IMR-90 (cell line): ENCODE measurements around the gene RHBDD1. TPM values are rescaled to one million over a fixed set of nuclear protein-coding genes. Genes with fewer than 3 reads are reported as not detected.

Source experiments
- ATAC-seq: fragments of 200-7000 bp; cut with Tn5 transposase; 2 replicates; pipeline ENCODE4 v1.9.1; 2020; ENCODE audit warnings: low read depth, mild to moderate bottlenecking, moderate library complexity
- BruUV-seq: library from RNA; stranded (reverse); fragments of 400-500 nt; replicated peaks from 2 replicates; lab custom pipeline; 2021; lab: Mats Ljungman, UMichigan
- CTCF ChIA-PET: fragments of 300-600 bp; formaldehyde crosslinking; extraction: SDS; loops from one replicate; lab custom pipeline; 2021; ENCODE audit warnings: antibody characterized with exemption; lab: Yijun Ruan, JAX
- POLR2A ChIA-PET: fragments of 300-600 bp; sonication (Branson Sonifier 250); formaldehyde crosslinking; loops from one replicate; lab custom pipeline; 2022; ENCODE audit warnings: antibody characterized with exemption; ENCODE audit not compliant: unreplicated experiment; lab: Charles Lee
- DNase-seq: peaks from one replicate; pipeline ENCODE4 v3.0.0; 2013
- H2AFZ ChIP-seq: replicated peaks from 2 replicates; pipeline ENCODE3; 2013; ENCODE audit warnings: low read length, mild to moderate bottlenecking; ENCODE audit not compliant: poor library complexity
- H2AK5ac ChIP-seq: 2 replicates; pipeline ENCODE4 v1.6.1; 2013; ENCODE audit warnings: low read depth, low read length, inconsistent platforms
- H2AK9ac ChIP-seq: replicated peaks from 2 replicates; pipeline ENCODE3; 2013; ENCODE audit warnings: mild to moderate bottlenecking, low read depth, low read length, moderate library complexity; ENCODE audit not compliant: poor library complexity
- H2BK120ac ChIP-seq: 2 replicates; pipeline ENCODE4 v1.6.1; 2013; ENCODE audit warnings: low read depth, low read length, inconsistent platforms
- H2BK15ac ChIP-seq: 3 replicates; pipeline ENCODE4 v1.6.1; 2013; ENCODE audit warnings: low read depth, low read length, inconsistent platforms
- H2BK20ac ChIP-seq: 2 replicates; pipeline ENCODE4 v1.6.1; 2013; ENCODE audit warnings: low read depth, mild to moderate bottlenecking, inconsistent platforms, low read length, moderate library complexity
- H2BK5ac ChIP-seq: 2 replicates; pipeline ENCODE4 v1.6.1; 2013; ENCODE audit warnings: mild to moderate bottlenecking, low read depth, low read length, inconsistent platforms; ENCODE audit not compliant: poor library complexity, severe bottlenecking
- H3K14ac ChIP-seq: replicated peaks from 2 replicates; pipeline ENCODE4 v1.6.1; 2013; ENCODE audit warnings: low read depth, low read length, inconsistent platforms
- H3K18ac ChIP-seq: 2 replicates; pipeline ENCODE4 v1.6.1; 2013; ENCODE audit warnings: low read depth, low read length, control low read depth
- H3K23ac ChIP-seq: 2 replicates; pipeline ENCODE4 v1.6.1; 2013; ENCODE audit warnings: low read depth, low read length, inconsistent platforms
- H3K27ac ChIP-seq: 2 replicates; pipeline ENCODE4 v1.5.1; 2013; ENCODE audit warnings: mild to moderate bottlenecking, control low read depth, low read length; ENCODE audit not compliant: insufficient read depth
- H3K27me3 ChIP-seq: 2 replicates; pipeline ENCODE4 v1.6.1; 2013; ENCODE audit warnings: low read length; ENCODE audit not compliant: control insufficient read depth, insufficient read depth
- H3K36me3 ChIP-seq: 2 replicates; pipeline ENCODE4 v1.6.1; 2013; ENCODE audit warnings: low read length, mixed read lengths; ENCODE audit not compliant: control insufficient read depth, insufficient read depth
- H3K4ac ChIP-seq: 2 replicates; pipeline ENCODE4 v1.6.1; 2013; ENCODE audit warnings: low read depth, low read length, inconsistent platforms
- H3K4me1 ChIP-seq: 2 replicates; pipeline ENCODE4 v1.6.1; 2013; ENCODE audit warnings: low read length, mixed read lengths; ENCODE audit not compliant: control insufficient read depth, insufficient read depth
- H3K4me2 ChIP-seq: 2 replicates; pipeline ENCODE4 v1.6.1; 2013; ENCODE audit warnings: low read depth, mild to moderate bottlenecking, control low read depth, low read length, moderate library complexity
- H3K4me3 ChIP-seq: 2 replicates; pipeline ENCODE4 v1.5.1; 2013; ENCODE audit warnings: low read depth, mild to moderate bottlenecking, control low read depth, low read length, moderate library complexity; ENCODE audit not compliant: insufficient read depth
- H3K56ac ChIP-seq: 2 replicates; pipeline ENCODE4 v1.6.1; 2013; ENCODE audit warnings: low read length, inconsistent platforms; ENCODE audit not compliant: insufficient read depth; ENCODE audit errors: extremely low read depth
- H3K79me1 ChIP-seq, 2 experiments: 2 replicates each; pipeline ENCODE4 v1.6.1; 2013; ENCODE audit warnings: low read length in 2 of 2, inconsistent platforms in 1 of 2, low read depth in 1 of 2
- H3K9ac ChIP-seq: 2 replicates; pipeline ENCODE4 v1.6.1; 2013; ENCODE audit warnings: low read depth, low read length, control low read depth
- H3K9me1 ChIP-seq: 2 replicates; pipeline ENCODE4 v1.6.1; 2013; ENCODE audit warnings: low read length, inconsistent platforms; ENCODE audit not compliant: insufficient read depth
- H3K9me3 ChIP-seq: 2 replicates; pipeline ENCODE4 v1.6.1; 2013; ENCODE audit warnings: low read length; ENCODE audit not compliant: control insufficient read depth, insufficient read depth
- H4K20me1 ChIP-seq: 2 replicates; pipeline ENCODE4 v1.6.1; 2013; ENCODE audit warnings: low read length, inconsistent platforms; ENCODE audit not compliant: insufficient read depth
- H4K5ac ChIP-seq: 2 replicates; pipeline ENCODE4 v1.6.1; 2013; ENCODE audit warnings: mild to moderate bottlenecking, low read depth, low read length, control low read depth
- H4K8ac ChIP-seq, 2 experiments: 2 replicates each; pipeline ENCODE4 v1.6.1; 2013; ENCODE audit warnings: low read depth in 2 of 2, low read length in 2 of 2, control low read depth in 1 of 2, inconsistent platforms in 1 of 2
- H4K91ac ChIP-seq: 2 replicates; pipeline ENCODE4 v1.6.1; 2013; ENCODE audit warnings: low read depth, low read length, inconsistent platforms; ENCODE audit not compliant: insufficient read depth
- CEBPB ChIP-seq: IDR thresholded peaks from 2 replicates; pipeline ENCODE4 v1.6.1; 2012; ENCODE audit warnings: low read depth, low read length, improper control_type of control experiment
- CHD1 ChIP-seq: IDR thresholded peaks from 2 replicates; pipeline ENCODE4 v1.6.1; 2012; ENCODE audit warnings: low read depth, low read length, improper control_type of control experiment
- FOS ChIP-seq: fragments of 150-350 bp; IDR thresholded peaks from 2 replicates; pipeline ENCODE4 v1.6.1; 2016; ENCODE audit warnings: low read depth, low read length
- MAFK ChIP-seq: IDR thresholded peaks from 2 replicates; pipeline ENCODE4 v1.6.1; 2012; ENCODE audit warnings: low read depth, low read length, improper control_type of control experiment
- POLR2A ChIP-seq: IDR thresholded peaks from 2 replicates; pipeline ENCODE4 v1.6.1; 2012; ENCODE audit warnings: mild to moderate bottlenecking, low read depth, low read length
- RAD21 ChIP-seq: IDR thresholded peaks from 2 replicates; pipeline ENCODE4 v1.6.1; 2012; ENCODE audit warnings: low read length, improper control_type of control experiment
- RCOR1 ChIP-seq: IDR thresholded peaks from 2 replicates; pipeline ENCODE4 v1.6.1; 2012; ENCODE audit warnings: mild to moderate bottlenecking, low read length, improper control_type of control experiment; ENCODE audit not compliant: insufficient replicate concordance
- RFX5 ChIP-seq: IDR thresholded peaks from 2 replicates; pipeline ENCODE4 v1.8.0; 2012; ENCODE audit warnings: low read depth, mild to moderate bottlenecking, low read length, moderate library complexity
- WGBS, 2 experiments: methylation state at CpG; one replicate each; pipeline versions ENCODE4 v1.1.5 to v1.1.7; 2013; ENCODE audit warnings: missing lambda C conversion rate in 2 of 2; ENCODE audit not compliant: insufficient read length in 1 of 2; ENCODE audit errors: extremely low coverage in 2 of 2; 5-methylcytosine and 5-hydroxymethylcytosine counted together
- dilution Hi-C: fragments of 300-500 bp; cut with HindIII; formaldehyde crosslinking; loops from one replicate; pipeline ENCODE4 v1.14.3; 2018; ENCODE audit warnings: low sequenced_read_pairs; ENCODE audit not compliant: unreplicated experiment
- in situ Hi-C: fragments of 300-500 bp; cut with MboI; formaldehyde crosslinking; loops from 3 replicates; pipeline ENCODE4 v1.14.3; 2019; ENCODE audit warnings: low sequenced_read_pairs, inconsistent platforms, mixed read lengths
- intact Hi-C: fragments of 100-400 bp; cut with micrococcal nuclease; formaldehyde crosslinking; loops from 2 replicates; pipeline ENCODE4 v1.10.0; 2022
- polyA plus RNA-seq, 3 experiments: library from polyadenylated mRNA; depleted of rRNA; stranded (reverse); fragments of >200 nt; gene quantifications; 2 replicates each; pipeline ENCODE4 v1.2.3, GENCODE V29; 2012; ENCODE audit warnings: low replicate concordance in 1 of 3
- total RNA-seq: library from RNA; depleted of rRNA; stranded (reverse); fragments of >200 nt; gene quantifications from 2 replicates; pipeline ENCODE4 v1.2.3, GENCODE V29; 2012
- TF ChIP-seq, protein P1 (sequence below): fragments of 150-350 bp; IDR thresholded peaks from 2 replicates; pipeline ENCODE4 v1.6.1; 2017; ENCODE audit warnings: mild to moderate bottlenecking, antibody characterized with exemption, low read length, low read depth

The RHBDD1 gene
- total and polyA plus RNA-seq, 2 of the 4 experiments (the other 2 are of a cell fraction): 9.7 to 14.0 TPM

DNA sequence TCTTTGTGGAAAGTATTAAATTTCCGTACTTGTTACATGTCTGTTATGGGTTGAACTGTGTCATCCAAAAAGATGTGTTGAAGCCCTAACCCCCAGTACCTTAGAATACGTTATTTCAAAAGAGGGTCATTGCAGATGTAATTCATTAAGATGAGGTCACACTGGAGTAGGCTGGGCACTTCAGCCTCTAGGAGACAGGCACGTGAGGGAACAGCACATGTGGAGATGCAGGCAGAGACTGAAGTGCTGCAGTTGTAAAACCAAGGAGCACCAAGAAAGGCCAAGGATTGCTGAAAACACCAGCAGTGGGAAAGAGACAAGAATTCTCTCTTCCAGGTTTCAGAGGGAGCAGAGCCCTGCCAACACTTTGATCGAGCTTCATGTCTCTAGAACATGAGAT lies 4.6 kb upstream of the RHBDD1 start:
- Histone ChIP-seq H2AFZ (no peak overlapping the region), H3K4me1 (no peaks in the 10 kb centered on the region), H3K27ac (no peak overlapping the region), H2AK9ac (no peak overlapping the region), H3K9me3 (no peaks in the 10 kb centered on the region), H4K5ac (no peak overlapping the region), H3K79me1 (peaks cover 0 to 8% of the 10 kb centered on the region in 2 experiments; a peak in 3 of 4 replicates), H2AK5ac (no peak overlapping the region), H3K27me3 (no peaks in the 10 kb centered on the region), H3K9ac (no peak overlapping the region), H2BK5ac (no peak overlapping the region), H3K9me1 (no peaks in the 10 kb centered on the region), H3K23ac (no peak overlapping the region), H3K36me3 (no peaks in the 10 kb centered on the region), H3K56ac (no peak overlapping the region), H4K20me1 (no peaks in the 10 kb centered on the region), H2BK20ac (no peak overlapping the region), H3K4ac (no peak overlapping the region), H3K4me2 (no peak overlapping the region), H3K18ac (no peak overlapping the region), H4K91ac (no peak overlapping the region), H3K14ac (no peak overlapping the region), H2BK120ac (no peak overlapping the region), H3K4me3 (no peak overlapping the region), H2BK15ac (no peak overlapping the region), H4K8ac (no peak overlapping the region)
- ChIA-PET CTCF (interaction anchor here (0.6 kb wide), 1 partner anchor 1807 kb away, joined by 4 read pairs; no protein-coding TSS in a partner anchor), POLR2A (no interaction called here)
- in situ Hi-C loops (no loop called here), dilution Hi-C loops (no loop called here), intact Hi-C loops (no loop called here)
- TF ChIP-seq RAD21: no peak
- TF ChIP-seq RFX5: no peak
- no peak for TF ChIP-seq CEBPB
- TF ChIP-seq POLR2A: no peak
- TF ChIP-seq, protein P1, sequence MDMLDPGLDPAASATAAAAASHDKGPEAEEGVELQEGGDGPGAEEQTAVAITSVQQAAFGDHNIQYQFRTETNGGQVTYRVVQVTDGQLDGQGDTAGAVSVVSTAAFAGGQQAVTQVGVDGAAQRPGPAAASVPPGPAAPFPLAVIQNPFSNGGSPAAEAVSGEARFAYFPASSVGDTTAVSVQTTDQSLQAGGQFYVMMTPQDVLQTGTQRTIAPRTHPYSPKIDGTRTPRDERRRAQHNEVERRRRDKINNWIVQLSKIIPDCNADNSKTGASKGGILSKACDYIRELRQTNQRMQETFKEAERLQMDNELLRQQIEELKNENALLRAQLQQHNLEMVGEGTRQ: no peak
- no peak for TF ChIP-seq CHD1
- TF ChIP-seq FOS: no peak
- no peak for TF ChIP-seq MAFK
- no peak for TF ChIP-seq RCOR1
- BruUV-seq: no TSS peak
- DNase-seq (no peak), ATAC-seq (no peak)
- WGBS, 2 experiments: 77% methylated on average over 1 of the region's 4 CpGs; no CpG with 5 or more reads in 1 of the 2 experiments
